Gastrocnemius medialis (tissue), 4 donors: ENCODE results near the gene EFEMP2. TPM values are rescaled to one million over a fixed set of nuclear protein-coding genes. Genes with fewer than 3 reads are reported as not detected.

Source experiments
- ATAC-seq, 2 donors: fragments of 150-250 bp; one replicate each; pipeline ENCODE4 v1.9.1; 2016
- DNase-seq, 2 donors: peaks; one replicate each; pipeline ENCODE4 v3.0.0-alpha.2; 2019
- H3K27ac ChIP-seq, 4 donors: fragments of 200-600 bp; sonication (generic); 1 replicate in 1 of 4; 2 replicates in 3 of 4; pipeline ENCODE4 v1.5.1; 2016 to 2018; ENCODE audit warnings: mild to moderate bottlenecking in 2 of 4, moderate library complexity in 1 of 4
- H3K27me3 ChIP-seq, 3 donors: fragments of 200-600 bp; sonication (generic) in 2 of 3; 1 replicate in 1 of 3; 2 replicates in 2 of 3; pipeline versions ENCODE4 v1.5.1 to v1.6.0; 2016 to 2019; ENCODE audit warnings: mild to moderate bottlenecking in 1 of 3, moderate library complexity in 1 of 3
- H3K36me3 ChIP-seq, 2 donors: fragments of 200-600 bp; sonication (generic) in 1 of 2; one replicate each; pipeline ENCODE4 v1.5.1; 2017 to 2018
- H3K4me1 ChIP-seq, 2 donors: fragments of 200-600 bp; sonication (generic) in 1 of 2; one replicate each; pipeline ENCODE4 v1.5.1; 2016 to 2017; ENCODE audit warnings: mild to moderate bottlenecking in 2 of 2
- H3K4me3 ChIP-seq, 4 donors: fragments of 200-600 bp; sonication (generic) in 3 of 4; 1 replicate in 1 of 4; 2 replicates in 3 of 4; pipeline ENCODE4 v1.5.1; 2016 to 2019; ENCODE audit warnings: mild to moderate bottlenecking in 2 of 4
- H3K9me3 ChIP-seq, 3 donors: fragments of 200-600 bp; sonication (generic) in 2 of 3; 1 replicate in 1 of 3; 2 replicates in 2 of 3; pipeline ENCODE4 v1.5.1; 2016 to 2019
- CTCF ChIP-seq, 5 experiments: fragments of 450-650 bp in 3 of 5; fragments of 200-600 bp in 2 of 5; sonication (generic) in 2 of 5; IDR thresholded peaks in 4 of 5; conservative IDR thresholded peaks in 1 of 5; 1 replicate in 4 of 5; 2 replicates in 1 of 5; pipeline ENCODE4 v1.5.1; 2016 to 2019; ENCODE audit warnings: antibody characterized with exemption in 5 of 5, mild to moderate bottlenecking in 3 of 5, moderate library complexity in 3 of 5
- POLR2A ChIP-seq, 2 donors: fragments of 450-650 bp; IDR thresholded peaks; one replicate each; pipeline ENCODE4 v1.6.1; 2017; ENCODE audit warnings: antibody characterized with exemption in 2 of 2, mild to moderate bottlenecking in 2 of 2, moderate library complexity in 2 of 2
- in situ Hi-C, 4 donors: fragments of 200-750 bp; cut with MboI; loops; one replicate each; pipeline versions ENCODE4 v1.15.0 to v1.8.0; 2017; ENCODE audit warnings: low sequenced_read_pairs in 4 of 4
- intact Hi-C: fragments of 100-400 bp; cut with DNase I; formaldehyde crosslinking; loops from one replicate; pipeline ENCODE4 v1.15.1; 2023; ENCODE audit warnings: low total_unique reads
- total RNA-seq, 4 donors: library from RNA; depleted of rRNA; stranded (reverse); fragments of >200 nt; gene quantifications; one replicate each; pipeline versions ENCODE4 v1.1.0 to v1.2.3, GENCODE V29; 2016

The EFEMP2 gene
- total RNA-seq, 4 donors from 2014 or later: 20.6 to 24.1 (median 22.9) TPM

GRCh38 chr11:65917434-65918210, 45.0 kb upstream of the EFEMP2 start:
- H3K9me3 ChIP-seq: no peaks in the 10 kb centered on the region
- H3K27ac ChIP-seq: peak overlapping the region; percentile 86 to 98 (median 93)
- no peaks in the 10 kb centered on the region for H3K27me3 ChIP-seq
- intact Hi-C loops: loop anchor here (2.0 to 10.0 kb wide), 8 partner anchors 71 to 905 kb away; partner anchors contain the start of genes ARL2, BANF1, EIF1AD and RELA
- peak in 1 of 2 donors; percentile 58 for DNase-seq
- peaks cover 47 to 49% of the 10 kb centered on the region in 2 donors for H3K4me1 ChIP-seq
- peak overlapping the region; percentile 65 to 95 (median 82) for H3K4me3 ChIP-seq
- in situ Hi-C loops: no loop called here
- H3K36me3 ChIP-seq: peaks cover 0 to 18% of the 10 kb centered on the region in 2 donors
- TF ChIP-seq POLR2A (IDR thresholded peaks at IDR 0.05) (no peak), CTCF (IDR thresholded peaks at IDR 0.05 in 4 of 5, conservative IDR thresholded peaks at IDR 0.05 in 1 of 5) (no peak)
- ATAC-seq: no peak

- H3K4me1 ChIP-seq: peaks cover 47 to 49% of the 10 kb centered on the region in 2 donors
- TF ChIP-seq CTCF (IDR thresholded peaks at IDR 0.05 in 4 of 5, conservative IDR thresholded peaks at IDR 0.05 in 1 of 5): no peak
- no peak for TF ChIP-seq POLR2A (IDR thresholded peaks at IDR 0.05)
- peaks cover 0 to 13% of the 10 kb centered on the region in 2 donors for H3K36me3 ChIP-seq
- in situ Hi-C loops (no loop called here), intact Hi-C loops (loop anchor here (5.0 to 10.0 kb wide), 4 partner anchors 458 to 905 kb away; partner anchors contain the start of genes ARL2, SLC29A2 and SNX15)
- H3K4me3 ChIP-seq: peak overlapping the region; percentile 65 to 95 (median 82)
- DNase-seq: no peak
- H3K27me3 ChIP-seq: no peaks in the 10 kb centered on the region
- H3K27ac ChIP-seq: peak overlapping the region; percentile 86 to 98 (median 93)
- no peaks in the 10 kb centered on the region for H3K9me3 ChIP-seq
- no peak for ATAC-seq
Observed at GRCh38 chr11:65917077-65917433, 44.5 kb upstream of the EFEMP2 start.

- ATAC-seq (no peak), DNase-seq (no peak)
- intact Hi-C loops (loop anchor here (5.0 to 10.0 kb wide), 4 partner anchors 458 to 904 kb away; partner anchors contain the start of genes ARL2, SLC29A2 and SNX15), in situ Hi-C loops (no loop called here)
- TF ChIP-seq CTCF (IDR thresholded peaks at IDR 0.05 in 4 of 5, conservative IDR thresholded peaks at IDR 0.05 in 1 of 5) (no peak), POLR2A (IDR thresholded peaks at IDR 0.05) (no peak)
- Histone ChIP-seq H3K9me3 (no peaks in the 10 kb centered on the region), H3K4me1 (peaks cover 51 to 53% of the 10 kb centered on the region in 2 donors), H3K27ac (peak overlapping the region; percentile 86 to 98 (median 93)), H3K36me3 (peaks cover 0 to 6% of the 10 kb centered on the region in 2 donors), H3K4me3 (peak overlapping the region in 2 of 4 donors; percentile 1 to 17), H3K27me3 (peaks cover 0 to 1% (median 0%) of the 10 kb centered on the region in 3 donors)
Observed at GRCh38 chr11:65916391-65916790, 43.8 kb upstream of the EFEMP2 start.

- TF ChIP-seq POLR2A (IDR thresholded peaks at IDR 0.05) (peak in 1 of 2 donors; percentile 34), CTCF (IDR thresholded peaks at IDR 0.05 in 4 of 5, conservative IDR thresholded peaks at IDR 0.05 in 1 of 5) (no peak)
- peaks cover 51 to 53% of the 10 kb centered on the region in 2 donors for H3K4me1 ChIP-seq
- H3K9me3 ChIP-seq: no peaks in the 10 kb centered on the region
- DNase-seq: peak; percentile 93 to 95
- in situ Hi-C loops (no loop called here), intact Hi-C loops (loop anchor here (1.0 to 10.0 kb wide), 6 partner anchors 15 to 904 kb away; partner anchors contain the start of genes ARL2, CCDC85B, FOSL1 and SLC29A2)
- peak overlapping the region; percentile 86 to 98 (median 93) for H3K27ac ChIP-seq
- peaks cover 0 to under 1% of the 10 kb centered on the region in 2 donors for H3K36me3 ChIP-seq
- peak overlapping the region in 3 of 4 donors; percentile 1 to 18 (median 17) for H3K4me3 ChIP-seq
- ATAC-seq: peak; percentile 73 to 79
- peaks cover 0 to 3% (median 0%) of the 10 kb centered on the region in 3 donors for H3K27me3 ChIP-seq
Observed at GRCh38 chr11:65915821-65916251, 43.2 kb upstream of the EFEMP2 start.
